Activated naive CD4-positive, alpha-beta T cell treated with anti-CD3 and anti-CD28 coated beads for 36 hours (primary cell): Measurements from ENCODE around the gene RGL1. TPM values are rescaled to one million over a fixed set of nuclear protein-coding genes. Genes with fewer than 3 reads are reported as not detected.

Source experiments
- CTCF ChIA-PET: fragments of 350-600 bp; sonication (Branson Sonifier 250); formaldehyde crosslinking; loops from one replicate; lab custom pipeline; 2021; ENCODE audit warnings: antibody characterized with exemption; lab: Charles Lee
- DNase-seq: peaks from one replicate; pipeline ENCODE4 v3.0.0-alpha.2; 2020
- H3K27ac Mint-ChIP-seq: one replicate; pipeline ENCODE4 v1.8.0; 2021; ENCODE audit warnings: mild to moderate bottlenecking, mixed read lengths
- H3K27me3 Mint-ChIP-seq: one replicate; pipeline ENCODE4 v1.8.0; 2021; ENCODE audit warnings: low read depth, mixed read lengths
- H3K36me3 Mint-ChIP-seq: one replicate; pipeline ENCODE4 v1.8.0; 2021; ENCODE audit warnings: low read depth, mixed read lengths
- H3K4me1 Mint-ChIP-seq: one replicate; pipeline ENCODE4 v1.8.0; 2021; ENCODE audit warnings: low read depth, mixed read lengths
- H3K4me3 Mint-ChIP-seq: one replicate; pipeline ENCODE4 v1.8.0; 2021; ENCODE audit warnings: mild to moderate bottlenecking, moderate library complexity, mixed read lengths
- H3K9me3 Mint-ChIP-seq: one replicate; pipeline ENCODE4 v1.8.0; 2021; ENCODE audit warnings: mixed read lengths
- intact Hi-C: fragments of 100-400 bp; cut with micrococcal nuclease; formaldehyde crosslinking; loops from one replicate; pipeline ENCODE4 v1.15.1; 2023
- total RNA-seq, 2 experiments: library from RNA; stranded (reverse); gene quantifications; one replicate each; pipeline ENCODE4 v1.2.3, GENCODE V29; 2021

Gene RGL1
- total RNA-seq, 2 experiments from 2014 or later, result 2.6 to 2.7 TPM

DNA sequence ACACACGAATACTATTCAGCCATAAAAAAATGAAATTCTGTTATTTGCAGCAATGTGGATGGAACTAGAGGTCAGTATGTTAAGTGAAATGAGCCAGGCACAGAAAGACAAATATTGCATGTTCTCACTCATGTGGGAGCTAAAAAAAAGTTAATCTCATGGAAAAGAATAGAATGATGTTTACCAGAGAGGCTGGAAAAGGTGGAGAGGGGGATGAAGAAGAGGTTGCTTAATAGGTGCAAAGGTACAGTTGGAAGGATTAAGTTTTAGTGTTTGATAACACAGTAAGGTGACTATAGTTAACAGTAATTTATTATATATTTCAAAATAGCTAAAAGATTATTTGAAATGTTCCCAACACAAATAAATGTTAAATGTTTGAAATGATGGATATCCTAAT lies 10.8 kb upstream of the RGL1 start:
- Mint-ChIP-seq H3K27ac (no peak overlapping the region), H3K4me3 (no peak overlapping the region), H3K9me3 (peaks cover 5% of the 10 kb centered on the region), H3K27me3 (no peaks in the 10 kb centered on the region), H3K4me1 (no peaks in the 10 kb centered on the region), H3K36me3 (no peaks in the 10 kb centered on the region)
- intact Hi-C loops, result no loop called here
- CTCF ChIA-PET, result no interaction called here
- no peak for DNase-seq

DNA sequence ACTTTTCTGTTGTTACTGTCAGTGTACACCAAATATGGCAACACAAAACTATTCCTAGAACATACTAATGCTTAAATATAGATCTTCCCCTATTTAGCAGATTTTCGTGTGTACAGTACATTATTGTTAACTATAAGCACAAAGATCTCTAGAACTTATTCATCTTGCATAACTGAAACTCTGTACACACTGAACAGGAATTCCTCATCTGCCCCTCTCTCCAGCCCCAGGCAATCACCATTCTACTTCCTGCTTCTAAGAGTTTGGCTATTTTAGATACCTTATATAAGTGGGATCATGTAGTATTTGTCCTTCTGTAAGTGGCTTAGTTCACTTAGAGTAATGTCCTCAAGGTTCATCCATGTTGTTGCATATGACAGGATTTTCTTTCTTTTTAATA lies 4.5 kb upstream of the RGL1 start:
- no peak overlapping the region for H3K4me3 Mint-ChIP-seq
- peaks cover 3% of the 10 kb centered on the region for H3K4me1 Mint-ChIP-seq
- CTCF ChIA-PET, result no interaction called here
- intact Hi-C loops, result no loop called here
- H3K27me3 Mint-ChIP-seq, result peaks cover 3% of the 10 kb centered on the region
- DNase-seq, result no peak
- peaks cover 2% of the 10 kb centered on the region for H3K36me3 Mint-ChIP-seq
- no peak overlapping the region for H3K27ac Mint-ChIP-seq
- H3K9me3 Mint-ChIP-seq, result peaks cover 15% of the 10 kb centered on the region

- H3K27me3 Mint-ChIP-seq, result peaks cover 9% of the 10 kb centered on the region
- DNase-seq, result no peak
- peaks cover 11% of the 10 kb centered on the region for H3K4me1 Mint-ChIP-seq
- H3K4me3 Mint-ChIP-seq, result no peak overlapping the region
- intact Hi-C loops, result no loop called here
- H3K9me3 Mint-ChIP-seq, result peaks cover 15% of the 10 kb centered on the region
- CTCF ChIA-PET, result no interaction called here
- no peak overlapping the region for H3K27ac Mint-ChIP-seq
- peaks cover 2% of the 10 kb centered on the region for H3K36me3 Mint-ChIP-seq
These were observed 3.3 kb upstream of the RGL1 start for GRCh38 chr1:183801649-183802048.

DNA sequence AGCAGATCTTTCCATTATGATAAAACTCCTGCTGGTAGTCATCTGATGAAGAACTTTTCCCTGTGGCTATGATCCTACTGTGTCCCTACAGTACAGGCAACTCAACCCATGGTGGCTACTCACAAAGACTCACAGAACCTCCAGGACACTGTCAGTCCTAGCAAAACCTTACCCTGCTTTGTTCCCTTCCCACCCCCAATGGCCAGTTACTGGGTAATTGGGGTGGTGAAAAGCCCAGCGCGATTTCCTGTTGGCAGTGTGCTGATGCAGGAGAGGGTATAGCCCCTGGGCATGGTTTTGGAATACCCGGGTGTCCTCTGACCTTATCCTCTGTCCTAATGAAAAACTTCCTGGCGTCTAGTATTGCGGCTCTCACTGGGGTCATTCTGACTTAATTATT lies 533 bp upstream of the RGL1 start:
- H3K27me3 Mint-ChIP-seq, result peaks cover 21% of the 10 kb centered on the region
- H3K4me1 Mint-ChIP-seq, result peaks cover 11% of the 10 kb centered on the region
- H3K36me3 Mint-ChIP-seq, result peaks cover 2% of the 10 kb centered on the region
- no peak for DNase-seq
- no peak overlapping the region for H3K4me3 Mint-ChIP-seq
- intact Hi-C loops, result loop anchor here (2.0 kb wide), 1 partner anchor 38 kb away; no protein-coding TSS in a partner anchor
- CTCF ChIA-PET, result no interaction called here
- H3K27ac Mint-ChIP-seq, result no peak overlapping the region
- H3K9me3 Mint-ChIP-seq, result peaks cover 15% of the 10 kb centered on the region

- intact Hi-C loops, result no loop called here
- no peak for DNase-seq
- Mint-ChIP-seq H3K36me3 (peaks cover 2% of the 10 kb centered on the region), H3K9me3 (peaks cover 8% of the 10 kb centered on the region), H3K27ac (no peak overlapping the region), H3K4me1 (peaks cover 11% of the 10 kb centered on the region), H3K4me3 (no peak overlapping the region), H3K27me3 (peaks cover 21% of the 10 kb centered on the region)
- CTCF ChIA-PET, result interaction anchor here (0.6 kb wide), 1 partner anchor 217 kb away, joined by 4 read pairs; no protein-coding TSS in a partner anchor
These were observed 1.2 kb downstream of the RGL1 start for GRCh38 chr1:183806125-183806524.

DNA sequence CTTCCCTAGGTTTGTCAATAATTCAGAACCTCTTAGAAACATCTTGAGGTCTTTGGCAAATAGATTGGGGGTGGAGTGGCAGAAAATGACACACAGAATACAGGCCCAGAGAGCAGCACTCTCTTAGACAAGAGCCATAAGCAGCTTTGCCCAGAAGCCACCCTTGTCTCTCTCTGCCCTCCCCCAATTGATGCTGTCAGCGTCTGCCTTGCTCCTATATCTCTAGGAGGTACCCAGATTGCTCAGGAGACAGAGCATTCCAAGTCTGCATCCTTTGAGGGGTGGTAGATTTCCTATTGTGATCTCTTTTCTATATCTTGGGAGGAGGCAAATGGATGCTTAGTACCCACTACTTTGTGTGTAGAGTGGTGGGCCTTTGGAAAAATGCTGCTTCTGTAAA lies 1.8 kb downstream of the RGL1 start:
- intact Hi-C loops, result no loop called here
- Mint-ChIP-seq H3K27ac (no peak overlapping the region), H3K36me3 (peaks cover 2% of the 10 kb centered on the region), H3K9me3 (peaks cover 5% of the 10 kb centered on the region), H3K4me3 (no peak overlapping the region), H3K27me3 (peaks cover 21% of the 10 kb centered on the region), H3K4me1 (peaks cover 11% of the 10 kb centered on the region)
- no peak for DNase-seq
- CTCF ChIA-PET, result no interaction called here

GRCh38 chr1:183807549-183808168 lies 2.7 kb downstream of the RGL1 start:
- H3K4me1 Mint-ChIP-seq, result peaks cover 11% of the 10 kb centered on the region
- H3K9me3 Mint-ChIP-seq, result no peaks in the 10 kb centered on the region
- peaks cover 21% of the 10 kb centered on the region for H3K27me3 Mint-ChIP-seq
- intact Hi-C loops, result no loop called here
- no peak for DNase-seq
- no peak overlapping the region for H3K4me3 Mint-ChIP-seq
- CTCF ChIA-PET, result no interaction called here
- no peak overlapping the region for H3K27ac Mint-ChIP-seq
- peaks cover 2% of the 10 kb centered on the region for H3K36me3 Mint-ChIP-seq

DNA sequence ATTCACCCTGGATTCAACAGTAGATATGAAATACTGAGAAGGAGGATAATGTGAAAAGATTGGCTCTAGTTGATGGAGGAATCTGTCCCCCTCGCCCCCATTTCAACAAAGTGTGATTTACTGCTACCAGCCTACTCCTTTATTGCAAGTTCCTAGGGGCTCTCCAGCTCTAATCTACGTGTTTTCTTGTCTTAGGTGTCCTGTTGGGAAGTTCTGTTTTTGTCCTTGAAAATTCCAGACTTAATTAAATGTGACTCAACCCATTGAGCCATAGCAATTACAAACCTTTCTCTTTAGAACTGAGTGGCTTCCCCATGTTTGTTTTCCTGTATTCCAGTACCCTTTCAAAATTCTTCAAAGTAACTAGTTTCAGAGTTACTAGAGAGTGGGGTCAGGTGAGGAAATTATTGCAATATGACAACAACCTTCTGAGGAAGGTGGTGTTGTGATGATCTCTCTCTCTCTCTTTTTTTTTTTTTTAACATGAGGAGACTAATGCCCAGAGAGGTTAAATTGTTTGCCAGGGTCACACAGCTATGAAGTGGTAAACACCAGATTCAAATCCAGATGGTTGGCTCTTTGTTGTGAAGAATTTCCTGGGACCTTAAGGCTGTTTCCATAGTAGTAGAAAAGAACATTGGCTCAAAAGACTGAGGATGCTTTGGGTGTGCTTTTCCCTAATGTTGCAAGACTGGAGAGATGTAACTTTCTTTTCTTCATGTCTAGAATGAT lies 3.5 kb downstream of the RGL1 start:
- no peaks in the 10 kb centered on the region for H3K36me3 Mint-ChIP-seq
- CTCF ChIA-PET, result no interaction called here
- peaks cover 21% of the 10 kb centered on the region for H3K27me3 Mint-ChIP-seq
- H3K4me1 Mint-ChIP-seq, result peaks cover 11% of the 10 kb centered on the region
- no peak overlapping the region for H3K27ac Mint-ChIP-seq
- no peak overlapping the region for H3K4me3 Mint-ChIP-seq
- no peak for DNase-seq
- no peaks in the 10 kb centered on the region for H3K9me3 Mint-ChIP-seq
- intact Hi-C loops, result no loop called here

DNA sequence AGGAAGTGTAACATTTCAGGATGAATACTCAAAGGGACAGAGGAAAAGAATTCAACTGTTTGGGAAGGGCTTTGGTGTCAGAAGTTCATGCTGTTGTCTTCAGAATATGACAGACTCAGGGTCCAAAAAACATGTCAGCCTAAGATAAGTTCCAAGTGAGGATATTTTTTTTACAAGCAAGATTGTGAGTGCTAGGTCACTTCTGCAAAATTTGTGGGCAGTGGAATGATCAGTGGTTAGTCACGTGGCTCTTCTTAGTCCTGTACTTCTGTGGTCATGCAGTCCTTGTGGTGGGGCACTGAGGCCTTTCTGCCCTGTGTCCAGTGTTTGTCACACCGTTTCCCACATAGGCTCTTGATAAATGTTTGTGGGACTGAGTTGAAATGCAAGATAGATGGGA lies 5.2 kb downstream of the RGL1 start:
- no peak for DNase-seq
- H3K27ac Mint-ChIP-seq, result no peak overlapping the region
- no peak overlapping the region for H3K4me3 Mint-ChIP-seq
- H3K9me3 Mint-ChIP-seq, result no peaks in the 10 kb centered on the region
- peaks cover 21% of the 10 kb centered on the region for H3K27me3 Mint-ChIP-seq
- CTCF ChIA-PET, result no interaction called here
- H3K36me3 Mint-ChIP-seq, result no peaks in the 10 kb centered on the region
- H3K4me1 Mint-ChIP-seq, result peaks cover 11% of the 10 kb centered on the region
- intact Hi-C loops, result no loop called here

DNA sequence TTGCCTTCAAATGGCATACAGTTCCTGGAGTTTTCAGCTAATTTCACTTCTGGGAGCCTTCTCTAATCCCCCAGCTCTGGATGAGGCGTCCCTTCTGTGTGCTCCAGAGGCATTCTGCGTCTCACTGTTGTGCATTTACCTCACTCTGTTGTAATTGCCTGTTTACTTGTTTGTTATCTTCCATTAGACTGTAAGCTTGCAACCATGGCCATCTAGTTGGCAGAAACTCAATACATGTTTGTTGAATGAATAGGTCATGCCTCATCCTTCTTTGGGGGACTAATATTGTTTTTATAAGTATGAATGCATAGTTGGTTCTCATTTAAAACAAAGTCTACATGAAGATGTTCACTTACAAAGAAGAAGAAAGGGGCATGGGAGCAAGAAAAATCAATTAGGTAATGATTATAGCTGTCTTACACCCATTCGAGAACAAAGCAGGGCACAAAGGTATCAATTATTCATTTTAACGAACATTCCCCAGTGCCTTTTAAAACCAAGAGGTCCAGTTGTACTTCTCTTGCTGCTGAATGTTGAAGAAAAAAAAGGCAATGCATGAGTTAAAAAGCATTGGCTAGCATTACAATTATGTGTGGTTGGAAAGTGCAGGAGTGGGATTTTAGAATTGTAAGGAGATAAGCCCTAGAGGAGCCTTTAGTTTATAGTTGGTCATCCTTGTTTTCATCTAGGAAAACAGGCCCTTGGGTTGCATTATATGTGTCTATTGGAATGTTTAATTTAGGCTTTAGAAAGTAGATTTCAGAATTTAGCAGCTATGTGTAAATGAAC lies 6.0 kb downstream of the RGL1 start:
- Mint-ChIP-seq H3K4me3 (no peak overlapping the region), H3K27ac (no peak overlapping the region), H3K9me3 (no peaks in the 10 kb centered on the region), H3K36me3 (no peaks in the 10 kb centered on the region), H3K4me1 (peaks cover 6% of the 10 kb centered on the region), H3K27me3 (peaks cover 16% of the 10 kb centered on the region)
- no peak for DNase-seq
- intact Hi-C loops, result no loop called here
- CTCF ChIA-PET, result no interaction called here

DNA sequence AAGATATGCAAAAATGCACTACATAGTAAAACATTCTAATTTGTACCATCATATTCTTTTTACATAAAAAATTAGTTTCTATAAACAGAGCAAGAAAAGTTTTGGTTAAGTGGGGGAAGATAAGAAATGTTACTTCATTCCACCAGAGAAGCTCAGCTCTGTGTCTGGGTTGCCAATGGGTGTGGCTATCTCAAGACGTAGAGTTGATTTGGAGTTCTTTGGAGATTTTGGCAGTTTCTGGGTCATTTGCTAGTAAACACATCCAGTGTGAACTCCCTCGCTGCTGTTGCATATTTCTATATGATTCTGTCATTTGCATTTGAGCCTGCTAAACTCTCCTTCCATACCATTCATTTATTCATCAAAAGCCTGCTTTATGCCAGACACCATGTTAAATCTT lies 7.2 kb downstream of the RGL1 start:
- Mint-ChIP-seq H3K27me3 (peaks cover 9% of the 10 kb centered on the region), H3K27ac (no peak overlapping the region), H3K36me3 (no peaks in the 10 kb centered on the region), H3K4me3 (no peak overlapping the region), H3K9me3 (no peaks in the 10 kb centered on the region), H3K4me1 (no peaks in the 10 kb centered on the region)
- DNase-seq, result no peak
- intact Hi-C loops, result no loop called here
- CTCF ChIA-PET, result no interaction called here

- Mint-ChIP-seq H3K36me3 (no peaks in the 10 kb centered on the region), H3K27ac (no peak overlapping the region), H3K4me1 (no peaks in the 10 kb centered on the region), H3K9me3 (no peaks in the 10 kb centered on the region), H3K4me3 (no peak overlapping the region), H3K27me3 (peaks cover 9% of the 10 kb centered on the region)
- CTCF ChIA-PET, result no interaction called here
- DNase-seq, result no peak
- intact Hi-C loops, result no loop called here
These were observed 8.0 kb downstream of the RGL1 start for GRCh38 chr1:183812686-183813569.
